H7 (cell line): ENCODE measurements around the gene CD79B. TPM values are rescaled to one million over a fixed set of nuclear protein-coding genes. Genes with fewer than 3 reads are reported as not detected.

Experiments
- DNase-seq: peaks from one replicate; pipeline ENCODE4 v3.0.0; 2012
- H3K27me3 ChIP-seq: 2 replicates; pipeline ENCODE4 v1.6.0; 2011; ENCODE audit warnings: mild to moderate bottlenecking, low read length; ENCODE audit not compliant: control insufficient read depth, insufficient read depth
- H3K36me3 ChIP-seq: replicated peaks from 2 replicates; pipeline ENCODE4 v1.5.1; 2011; ENCODE audit warnings: low read length; ENCODE audit not compliant: control insufficient read depth, insufficient read depth
- H3K4me3 ChIP-seq: 2 replicates; pipeline ENCODE4 v1.5.1; 2011; ENCODE audit warnings: low read depth, mild to moderate bottlenecking, control low read depth, low read length, moderate library complexity; ENCODE audit not compliant: insufficient read depth
- total RNA-seq: library from RNA; depleted of rRNA; stranded (reverse); fragments of >200 nt; shearing (Covaris generic); gene quantifications from 2 replicates; pipeline ENCODE4 v1.2.3, GENCODE V29; 2014

CD79B gene
- total RNA-seq, 1 experiment from 2014 or later = 2.6 TPM

DNA sequence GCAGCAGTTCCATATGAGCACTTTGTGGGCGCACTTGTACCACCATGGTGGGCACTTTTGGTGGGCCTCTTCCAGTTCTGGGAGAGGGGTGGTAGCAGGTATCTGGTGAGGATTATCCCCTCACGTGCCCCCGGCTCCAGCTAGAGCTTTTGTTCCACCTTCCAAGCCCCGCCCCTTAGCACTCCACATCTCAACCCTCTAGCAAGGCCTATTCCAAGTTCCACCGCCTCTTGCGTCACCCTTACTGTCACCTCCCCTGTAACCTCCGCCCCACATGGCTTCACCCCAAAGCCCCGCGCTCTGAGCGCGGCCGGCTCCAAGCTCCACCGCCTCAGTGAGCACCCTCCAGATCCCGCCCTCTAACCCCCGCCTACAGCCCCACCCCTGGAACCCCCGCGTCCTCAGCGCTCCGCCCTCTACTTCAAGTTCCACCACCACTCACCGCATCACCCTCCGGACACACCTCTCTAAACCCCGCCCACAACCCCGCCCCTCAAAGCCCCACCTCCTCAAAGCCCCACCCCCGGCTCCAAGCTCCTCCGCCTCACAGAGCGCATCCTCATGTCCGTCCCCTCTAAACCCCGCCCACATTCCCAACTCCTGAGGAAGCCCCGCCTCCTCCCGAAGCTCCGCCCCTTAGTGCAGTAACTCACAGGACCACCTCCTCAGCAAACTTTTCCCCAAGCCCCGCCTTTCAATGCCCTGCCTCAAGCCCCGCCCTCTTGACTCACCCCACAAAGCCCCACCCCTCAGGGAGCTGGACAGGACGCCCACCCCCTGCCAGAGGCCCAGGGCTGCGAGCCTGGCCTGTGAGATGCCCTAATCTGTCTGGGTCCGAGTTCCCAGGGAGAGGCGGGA is 29.5 kb upstream of the CD79B start:
- peak; percentile 98 for DNase-seq
- Histone ChIP-seq H3K36me3 (no peaks in the 10 kb centered on the region), H3K27me3 (no peaks in the 10 kb centered on the region; the same call in 1 of the 2 replicates), H3K4me3 (peak overlapping the region; percentile 40)

DNA sequence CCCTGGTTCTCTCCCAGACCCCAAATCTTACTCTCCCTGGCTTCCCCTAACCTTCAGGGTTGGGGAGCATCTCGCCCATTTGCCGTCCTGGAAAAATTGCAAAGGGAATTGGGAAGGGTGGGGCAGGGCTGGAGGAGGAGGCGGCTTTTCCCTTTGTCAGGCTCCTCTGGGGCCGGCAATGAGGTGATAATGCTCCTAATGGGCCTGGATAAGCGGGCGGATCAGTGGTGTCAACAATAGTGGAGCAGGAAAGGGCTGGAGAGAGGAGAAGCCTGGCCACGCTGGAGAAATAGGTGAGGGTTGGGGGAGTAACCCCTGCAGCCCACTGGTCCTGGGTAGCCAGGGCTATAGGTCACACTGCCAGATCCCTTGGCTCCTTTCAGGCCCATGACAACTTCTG is 28.3 kb upstream of the CD79B start:
- DNase-seq = peak; percentile 70
- no peaks in the 10 kb centered on the region; the same call in 1 of the 2 replicates for H3K27me3 ChIP-seq
- H3K36me3 ChIP-seq = no peaks in the 10 kb centered on the region
- H3K4me3 ChIP-seq = peak overlapping the region; percentile 40

DNA sequence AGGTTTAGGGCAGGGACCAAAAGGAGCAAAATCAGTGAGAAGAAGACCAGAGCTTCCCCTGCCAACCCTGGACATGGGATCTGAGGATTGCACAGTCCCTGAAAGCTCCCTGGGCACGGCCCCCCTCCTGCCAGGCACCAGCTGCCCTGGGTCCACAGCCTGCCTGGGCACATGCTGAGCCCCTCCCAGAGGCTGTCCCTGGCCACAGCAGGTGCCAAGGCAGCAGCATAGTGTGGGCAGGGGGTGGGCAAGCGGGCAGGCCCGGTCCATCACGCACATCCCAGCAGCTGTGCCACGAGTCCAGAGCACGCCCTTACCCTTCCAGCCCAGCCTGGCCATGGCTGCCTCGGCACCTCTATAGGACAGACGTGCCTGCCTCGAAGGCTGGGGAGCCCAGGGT is 27.9 kb upstream of the CD79B start:
- no peak for DNase-seq
- peak overlapping the region; percentile 9; the same call in 1 of the 2 replicates for H3K4me3 ChIP-seq
- H3K27me3 ChIP-seq = no peaks in the 10 kb centered on the region; the same call in 1 of the 2 replicates
- no peaks in the 10 kb centered on the region for H3K36me3 ChIP-seq

DNA sequence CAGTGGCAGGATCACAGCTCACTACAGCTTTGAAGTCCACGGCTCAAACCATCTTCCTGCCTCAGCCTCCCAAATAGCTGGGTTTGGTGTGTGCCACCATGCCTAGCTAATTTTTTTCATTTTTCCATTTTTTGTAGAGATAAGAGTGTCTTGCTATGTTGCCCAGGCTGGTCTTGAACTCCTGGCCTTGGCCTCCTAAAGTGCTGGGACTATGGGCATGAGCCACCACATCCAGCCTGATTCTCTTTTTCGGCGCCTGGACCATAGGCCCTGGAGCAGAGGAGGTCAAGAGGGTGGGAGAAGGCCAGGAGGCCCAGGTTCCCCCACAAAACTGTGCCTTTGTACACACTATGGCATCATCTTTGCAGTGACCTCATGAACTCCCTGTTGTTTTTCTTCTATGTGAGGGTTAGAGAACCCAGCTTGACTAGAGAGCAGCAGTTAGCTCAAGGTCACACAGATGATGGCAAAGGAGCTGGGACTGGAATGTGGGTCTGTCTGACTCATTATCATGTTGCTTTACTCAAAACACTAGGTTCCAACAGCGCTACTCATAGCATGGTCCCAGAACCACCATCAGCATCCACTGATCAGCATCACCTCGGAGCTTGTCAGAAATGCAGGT is 24.3 kb upstream of the CD79B start:
- no peak for DNase-seq
- H3K36me3 ChIP-seq = no peaks in the 10 kb centered on the region
- H3K27me3 ChIP-seq = no peaks in the 10 kb centered on the region; the same call in 1 of the 2 replicates
- no peak overlapping the region for H3K4me3 ChIP-seq

DNA sequence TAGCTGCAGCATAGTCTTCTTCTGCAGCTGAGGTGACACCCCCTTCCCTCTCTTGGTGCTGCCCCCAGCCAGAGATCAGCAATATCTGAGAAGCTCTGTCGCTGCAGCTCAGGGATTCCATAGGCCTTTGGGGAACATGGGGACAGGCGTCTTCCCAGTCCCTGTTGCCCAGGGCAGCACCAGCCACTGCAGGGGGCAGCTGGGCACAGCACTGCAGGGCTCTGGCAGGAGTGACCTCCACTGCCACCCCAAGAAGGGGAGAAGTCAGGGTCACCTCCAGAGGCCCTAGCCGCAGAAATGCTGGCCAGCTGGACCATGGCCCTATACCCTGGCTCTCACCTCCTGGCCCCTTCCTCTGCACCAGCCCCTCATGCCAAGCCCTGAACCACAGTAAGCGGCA is 23.7 kb upstream of the CD79B start:
- DNase-seq = no peak

DNA sequence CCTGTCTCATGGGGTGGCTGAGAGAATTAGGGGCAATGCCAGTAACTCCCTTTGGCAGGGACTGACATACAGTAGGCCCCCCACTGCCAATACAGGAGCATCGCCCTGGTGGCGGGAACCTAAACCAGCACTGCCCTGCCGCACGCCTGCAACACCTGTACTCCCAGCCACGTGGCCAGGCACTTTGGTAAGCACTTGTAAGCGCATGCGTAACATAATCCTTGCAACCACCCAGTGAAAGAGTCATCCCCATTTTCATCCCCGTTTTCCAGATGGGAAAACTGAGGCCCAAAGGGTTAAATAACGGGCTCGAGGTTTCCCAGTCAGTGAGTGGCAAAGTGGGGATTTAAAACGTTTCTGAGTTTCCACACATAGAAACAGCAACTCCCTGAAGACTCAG is 23.1 kb upstream of the CD79B start:
- no peak for DNase-seq
- Histone ChIP-seq H3K36me3 (no peaks in the 10 kb centered on the region), H3K4me3 (no peak overlapping the region), H3K27me3 (no peaks in the 10 kb centered on the region)

More for the DNA sequence above, 23.7 kb upstream of the CD79B start:
- Histone ChIP-seq H3K4me3 (no peak overlapping the region), H3K36me3 (no peaks in the 10 kb centered on the region), H3K27me3 (no peaks in the 10 kb centered on the region; the same call in 1 of the 2 replicates)

DNA sequence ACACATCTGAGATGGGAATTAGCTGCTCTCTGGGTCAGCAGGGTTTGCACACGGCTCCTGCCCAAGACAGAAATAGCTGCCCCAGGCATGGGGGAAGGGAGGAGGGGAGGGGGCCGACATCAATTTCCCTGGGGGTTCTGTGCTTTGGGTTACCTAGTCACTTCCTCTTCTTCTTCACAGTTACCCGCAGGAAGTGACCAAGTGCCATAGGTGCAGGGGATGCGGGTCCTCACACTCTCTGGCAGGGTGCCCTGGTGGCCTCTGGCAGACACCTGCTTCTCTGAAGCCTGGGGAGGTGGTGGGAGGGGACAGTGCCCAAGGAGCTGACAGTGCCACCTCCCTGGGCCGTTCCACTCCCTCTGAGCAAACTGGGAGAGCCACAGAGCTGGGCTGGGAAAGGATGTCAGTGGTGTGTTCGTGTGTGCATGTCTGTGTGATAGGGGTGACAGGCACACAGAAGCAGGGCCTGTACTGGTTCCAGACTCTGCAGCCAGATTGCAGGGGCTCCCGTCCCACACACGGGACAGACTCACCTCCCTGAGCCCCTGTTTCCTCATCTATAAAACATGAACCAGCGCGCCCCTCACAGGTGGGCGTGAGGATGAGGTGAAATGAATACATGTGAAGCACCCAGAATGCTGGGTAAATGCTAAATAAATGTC is 22.4 kb upstream of the CD79B start:
- DNase-seq = no peak
- Histone ChIP-seq H3K36me3 (no peaks in the 10 kb centered on the region), H3K27me3 (no peaks in the 10 kb centered on the region), H3K4me3 (no peak overlapping the region)

DNA sequence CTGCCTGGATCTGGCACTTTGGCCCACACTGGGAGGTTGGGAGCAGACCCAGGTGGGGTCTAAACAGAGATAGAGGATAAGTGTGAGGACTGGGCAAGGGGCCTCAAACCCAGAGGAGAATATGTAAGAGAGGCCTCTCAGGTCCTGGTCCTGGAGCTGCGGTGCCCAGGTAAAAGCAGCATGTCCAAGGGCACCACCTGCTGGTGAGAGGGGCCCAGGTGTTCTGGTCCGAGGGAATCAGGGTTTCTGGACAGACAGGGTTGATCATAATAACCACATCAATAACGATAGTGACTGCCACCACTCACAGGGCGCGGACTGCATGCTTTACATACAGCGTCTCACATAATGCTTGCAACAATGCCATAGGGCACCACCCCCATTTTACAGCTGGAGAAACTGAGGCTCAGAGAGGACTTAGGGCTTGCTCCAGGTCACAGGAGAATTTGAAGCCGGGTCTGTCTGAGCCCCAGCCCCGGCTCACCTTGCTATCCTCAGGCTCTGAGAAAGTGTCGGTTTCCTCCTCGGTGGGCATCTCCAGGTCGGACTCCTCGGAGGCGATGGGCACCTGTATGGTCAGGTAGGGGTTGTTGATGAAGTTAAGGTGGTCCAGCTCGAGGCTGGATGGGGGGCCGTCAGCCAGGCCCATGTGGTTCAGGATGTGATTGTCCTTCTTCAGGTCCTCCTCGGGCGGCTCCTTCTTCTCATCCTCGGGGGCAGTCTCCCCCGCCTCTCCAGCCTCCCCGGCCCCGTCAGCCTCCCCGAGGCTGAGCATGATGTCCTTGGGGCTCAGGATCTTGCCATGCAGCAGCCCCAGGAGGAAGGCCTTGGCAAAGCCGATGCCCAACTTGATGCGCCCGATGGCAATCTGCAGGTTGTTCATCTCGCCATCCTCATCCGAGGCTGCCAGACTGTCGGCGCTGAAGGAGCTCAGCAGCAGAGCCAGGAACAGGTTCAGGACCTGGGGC is 19.1 kb upstream of the CD79B start:
- Histone ChIP-seq H3K36me3 (no peaks in the 10 kb centered on the region), H3K4me3 (no peak overlapping the region), H3K27me3 (no peaks in the 10 kb centered on the region)
- DNase-seq = peak; percentile 92

DNA sequence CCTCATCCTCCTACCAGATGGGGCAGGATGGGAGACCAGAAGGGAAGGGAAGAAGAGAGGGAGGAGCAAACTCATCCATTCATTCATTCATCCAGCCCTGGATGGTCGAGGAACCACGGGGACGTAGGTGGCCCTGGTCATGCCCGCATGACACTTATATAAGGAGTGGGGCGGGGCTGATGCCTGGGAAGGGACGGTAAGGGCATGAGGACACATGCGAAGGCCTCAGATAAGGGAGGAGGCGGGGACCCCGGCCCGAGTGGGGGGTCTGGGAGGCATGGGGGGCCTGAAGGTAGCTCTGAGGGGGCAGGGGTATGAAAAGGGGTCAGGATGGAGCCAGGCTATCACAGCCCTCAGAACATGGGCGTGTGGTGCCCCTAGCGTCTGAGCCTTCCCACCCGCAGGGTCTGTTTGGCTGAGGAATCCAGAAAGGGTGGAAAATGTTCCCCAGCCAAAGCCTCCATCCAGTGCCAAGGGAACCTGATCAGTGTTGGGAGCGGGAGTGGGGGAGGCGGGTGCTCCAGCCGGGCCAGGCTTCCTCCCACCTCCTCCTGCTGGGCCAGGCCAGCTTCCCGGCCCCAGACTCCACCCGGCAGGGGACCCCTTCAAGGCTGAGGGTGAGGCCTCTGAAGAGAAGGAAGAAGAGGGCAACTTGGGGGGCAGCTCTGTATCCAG is 17.6 kb upstream of the CD79B start:
- Histone ChIP-seq H3K4me3 (no peak overlapping the region), H3K36me3 (no peaks in the 10 kb centered on the region), H3K27me3 (no peaks in the 10 kb centered on the region)
- DNase-seq = no peak

DNA sequence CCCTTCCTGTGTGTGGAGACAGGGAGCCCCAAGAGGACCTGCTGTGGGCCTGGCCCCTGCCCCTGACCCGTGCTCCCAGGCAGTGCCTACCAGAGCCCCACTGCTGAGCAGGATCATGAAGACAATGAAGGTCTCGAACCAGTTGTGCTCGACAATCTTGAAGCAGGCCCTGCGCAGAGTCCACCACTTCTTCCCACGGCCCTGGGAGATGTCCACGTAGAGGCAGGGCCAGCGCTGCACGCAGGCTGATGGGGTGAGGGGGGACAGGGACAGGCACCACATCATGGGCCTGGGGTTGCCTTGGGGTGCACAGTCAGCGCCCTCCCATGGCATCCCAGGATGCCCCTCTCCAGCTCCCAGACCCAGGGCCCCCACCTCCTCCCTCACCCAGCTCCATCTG is 16.4 kb upstream of the CD79B start:
- no peak for DNase-seq
- no peak overlapping the region for H3K4me3 ChIP-seq
- H3K36me3 ChIP-seq = no peaks in the 10 kb centered on the region

DNA sequence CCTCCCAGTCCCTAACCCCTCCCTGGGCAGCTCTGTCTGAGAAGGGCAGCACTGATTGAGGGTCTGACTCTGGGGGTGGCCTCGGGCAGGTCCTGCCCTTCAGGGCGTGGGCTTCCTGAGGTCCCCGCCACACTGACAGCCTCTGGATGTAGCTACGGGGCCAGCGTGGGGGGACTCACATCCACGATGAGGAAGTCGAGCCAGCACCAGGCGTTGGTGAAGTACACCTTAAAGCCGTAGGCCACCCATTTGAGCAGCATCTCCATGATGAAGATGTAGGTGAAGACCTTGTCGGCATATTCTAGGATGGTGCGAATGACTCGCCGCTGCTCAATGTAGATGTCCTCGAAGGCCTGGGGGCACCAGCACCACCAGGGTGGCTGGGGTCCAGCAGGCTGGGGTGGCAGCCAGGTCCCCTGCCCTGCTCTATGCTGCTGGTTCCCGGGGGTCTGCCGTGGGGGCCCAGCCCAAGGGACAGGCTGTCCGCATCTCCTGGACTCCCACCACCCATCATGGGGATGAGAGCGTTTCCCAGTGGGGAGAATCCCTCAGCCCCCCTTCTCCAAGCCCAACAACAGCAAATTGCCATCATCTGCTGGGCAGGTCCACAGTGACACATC is 15.7 kb upstream of the CD79B start:
- Histone ChIP-seq H3K27me3 (no peaks in the 10 kb centered on the region), H3K4me3 (no peak overlapping the region), H3K36me3 (no peaks in the 10 kb centered on the region)
- no peak for DNase-seq

More for the DNA sequence above, 16.4 kb upstream of the CD79B start:
- H3K27me3 ChIP-seq = no peaks in the 10 kb centered on the region

DNA sequence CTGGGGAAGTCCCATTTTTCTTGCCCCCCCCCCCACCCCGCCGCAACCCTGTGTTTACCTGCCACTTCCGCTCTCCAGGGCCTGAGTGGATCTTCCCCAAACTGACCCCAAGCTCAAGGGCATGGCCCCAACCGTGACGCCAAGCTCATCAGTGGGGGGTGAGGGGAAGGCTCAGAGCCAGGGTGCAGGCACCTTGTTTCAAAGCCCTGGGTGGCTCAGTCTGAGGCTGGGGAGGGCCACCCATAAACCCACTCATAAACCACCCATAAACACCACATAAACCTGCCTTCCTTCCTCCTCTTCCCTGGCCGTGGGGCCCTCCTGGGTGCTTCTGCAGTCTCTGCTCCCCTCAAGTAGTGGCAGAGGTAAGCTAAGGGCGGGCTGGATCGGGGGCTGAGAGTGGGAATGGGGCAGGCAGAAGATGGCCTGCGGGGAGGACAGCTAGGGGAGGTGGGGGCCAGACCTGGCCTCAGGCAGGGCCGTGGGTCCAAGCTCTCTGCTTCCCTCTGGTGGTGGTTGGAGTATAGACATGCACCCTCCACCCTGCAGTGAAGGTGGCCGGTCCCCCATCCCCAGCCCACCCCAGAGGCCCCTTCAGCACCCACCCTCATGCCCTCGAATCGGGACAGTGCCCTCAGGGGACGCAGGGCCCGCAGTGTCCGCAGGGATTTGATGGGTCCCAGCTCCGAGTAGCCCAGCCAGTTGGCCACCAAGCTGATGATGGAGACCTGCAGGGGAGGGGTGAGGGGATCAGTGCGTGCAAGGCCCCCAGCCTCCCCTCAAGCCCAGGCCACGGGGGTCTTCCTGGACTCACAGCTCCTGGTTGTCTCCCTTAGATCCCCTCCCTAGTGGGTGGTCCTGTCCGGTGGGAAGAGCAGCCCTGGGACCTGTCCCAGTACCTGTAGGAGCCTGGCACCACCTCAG is 14.6 kb upstream of the CD79B start:
- Histone ChIP-seq H3K27me3 (no peaks in the 10 kb centered on the region), H3K36me3 (no peaks in the 10 kb centered on the region), H3K4me3 (no peak overlapping the region)
- DNase-seq = peak; percentile 98
